Measurements from ENCODE around the gene BPIFA3.
A peak's percentile ranks its signal among the peaks of the same experiment; 100 is the strongest.

BPIFA3 gene

GRCh38 chr20:33209789-33210188, 7.4 kb upstream of the BPIFA3 start:
- Histone ChIP-seq H2AFZ (ENCODE audit: low read depth, low read length) (no peak overlapping the region), H4K91ac (ENCODE audit: low read length) (no peak overlapping the region), H3K36me3 (ENCODE audit: control insufficient read depth in 1 of 2, insufficient read depth in 2 of 2, low read depth in 1 of 2, low read length in 2 of 2) (no peaks in the 10 kb centered on the region), H4K8ac (ENCODE audit: low read length) (no peak overlapping the region), H3K4me2 (ENCODE audit: low read length, poor library complexity, severe bottlenecking) (no peak overlapping the region), H3K9me3 (ENCODE audit: control insufficient read depth, low read length) (no peaks in the 10 kb centered on the region), H2BK5ac (ENCODE audit: low read depth, low read length, poor library complexity, severe bottlenecking) (no peak overlapping the region), H3K4ac (ENCODE audit: low read depth in 1 of 2, low read length in 2 of 2) (no peak overlapping the region), H3K4me3 (ENCODE audit: insufficient read depth in 1 of 2, low read depth in 1 of 2, low read length in 2 of 2) (no peak overlapping the region), H2BK12ac (ENCODE audit: low read length in 2 of 2) (no peak overlapping the region), H3K14ac (ENCODE audit: low read length in 2 of 2) (no peak overlapping the region), H2AK5ac (ENCODE audit: low read length, severe bottlenecking) (no peak overlapping the region), H2BK120ac (ENCODE audit: low read depth, low read length) (no peak overlapping the region), H3K79me1 (replicated peaks; ENCODE audit: low read length, poor library complexity, severe bottlenecking) (no peaks in the 10 kb centered on the region), H3K9ac (ENCODE audit: low read length) (no peak overlapping the region), H3K18ac (ENCODE audit: low read depth in 1 of 2, low read length in 2 of 2) (no peak overlapping the region), H2BK15ac (ENCODE audit: low read depth, poor library complexity, severe bottlenecking) (no peak overlapping the region), H3K27ac (ENCODE audit: low read length, poor library complexity, severe bottlenecking) (no peak overlapping the region), H3K4me1 (ENCODE audit: control insufficient read depth, insufficient read depth, low read depth, low read length) (peaks cover 3% of the 10 kb centered on the region), H3K27me3 (ENCODE audit: control insufficient read depth in 1 of 2, insufficient read depth in 1 of 2, low read length in 2 of 2) (peaks cover 22 to 65% of the 10 kb centered on the region in 2 experiments), H3K23ac (ENCODE audit: low read length in 2 of 2) (no peak overlapping the region)
- WGBS: 10% methylated on average over 13 of the region's 13 CpGs
- DNase-seq: peak; percentile 61

GRCh38 chr20:33210371-33210770, 6.8 kb upstream of the BPIFA3 start:
- no peak overlapping the region for H3K4me3 ChIP-seq (ENCODE audit: insufficient read depth in 1 of 2, low read depth in 1 of 2, low read length in 2 of 2)

GRCh38 chr20:33211817-33212424, 5.2 kb upstream of the BPIFA3 start:
- 13% methylated on average over 5 of the region's 5 CpGs for WGBS
- no peak overlapping the region for H3K4me3 ChIP-seq (ENCODE audit: insufficient read depth in 1 of 2, low read depth in 1 of 2, low read length in 2 of 2)
- peaks cover 22 to 70% of the 10 kb centered on the region in 2 experiments for H3K27me3 ChIP-seq (ENCODE audit: control insufficient read depth in 1 of 2, insufficient read depth in 1 of 2, low read length in 2 of 2)
- H3K4me1 ChIP-seq (ENCODE audit: control insufficient read depth, insufficient read depth, low read depth, low read length): peaks cover 3% of the 10 kb centered on the region
- no peaks in the 10 kb centered on the region for H3K79me1 ChIP-seq (replicated peaks; ENCODE audit: low read length, poor library complexity, severe bottlenecking)
- no peak overlapping the region for H2BK15ac ChIP-seq (ENCODE audit: low read depth, poor library complexity, severe bottlenecking)
- peak; percentile 23 for DNase-seq
- no peak overlapping the region for H2AFZ ChIP-seq (ENCODE audit: low read depth, low read length)
- H3K27ac ChIP-seq (ENCODE audit: low read length, poor library complexity, severe bottlenecking): no peak overlapping the region
- H2BK120ac ChIP-seq (ENCODE audit: low read depth, low read length): no peak overlapping the region
- no peak overlapping the region for H4K8ac ChIP-seq (ENCODE audit: low read length)
- no peak overlapping the region for H2BK5ac ChIP-seq (ENCODE audit: low read depth, low read length, poor library complexity, severe bottlenecking)
- no peak overlapping the region for H3K18ac ChIP-seq (ENCODE audit: low read depth in 1 of 2, low read length in 2 of 2)
- H3K4me2 ChIP-seq (ENCODE audit: low read length, poor library complexity, severe bottlenecking): no peak overlapping the region
- no peak overlapping the region for H3K23ac ChIP-seq (ENCODE audit: low read length in 2 of 2)
- H3K4ac ChIP-seq (ENCODE audit: low read depth in 1 of 2, low read length in 2 of 2): no peak overlapping the region
- no peak overlapping the region for H2BK12ac ChIP-seq (ENCODE audit: low read length in 2 of 2)
- H3K36me3 ChIP-seq (ENCODE audit: control insufficient read depth in 1 of 2, insufficient read depth in 2 of 2, low read depth in 1 of 2, low read length in 2 of 2): no peaks in the 10 kb centered on the region
- no peak overlapping the region for H3K9ac ChIP-seq (ENCODE audit: low read length)
- no peak overlapping the region for H2AK5ac ChIP-seq (ENCODE audit: low read length, severe bottlenecking)
- H3K14ac ChIP-seq (ENCODE audit: low read length in 2 of 2): no peak overlapping the region
- H4K91ac ChIP-seq (ENCODE audit: low read length): no peak overlapping the region
- H3K9me3 ChIP-seq (ENCODE audit: control insufficient read depth, low read length): no peaks in the 10 kb centered on the region

More at GRCh38 chr20:33210371-33210770, 6.8 kb upstream of the BPIFA3 start:
- Histone ChIP-seq H3K79me1 (replicated peaks; ENCODE audit: low read length, poor library complexity, severe bottlenecking) (no peaks in the 10 kb centered on the region), H2BK12ac (ENCODE audit: low read length in 2 of 2) (no peak overlapping the region), H2BK120ac (ENCODE audit: low read depth, low read length) (no peak overlapping the region), H3K23ac (ENCODE audit: low read length in 2 of 2) (no peak overlapping the region), H3K4me1 (ENCODE audit: control insufficient read depth, insufficient read depth, low read depth, low read length) (peaks cover 3% of the 10 kb centered on the region), H3K27ac (ENCODE audit: low read length, poor library complexity, severe bottlenecking) (no peak overlapping the region), H3K18ac (ENCODE audit: low read depth in 1 of 2, low read length in 2 of 2) (no peak overlapping the region), H2AK5ac (ENCODE audit: low read length, severe bottlenecking) (no peak overlapping the region), H3K4me2 (ENCODE audit: low read length, poor library complexity, severe bottlenecking) (no peak overlapping the region), H3K14ac (ENCODE audit: low read length in 2 of 2) (no peak overlapping the region), H2BK15ac (ENCODE audit: low read depth, poor library complexity, severe bottlenecking) (no peak overlapping the region), H3K36me3 (ENCODE audit: control insufficient read depth in 1 of 2, insufficient read depth in 2 of 2, low read depth in 1 of 2, low read length in 2 of 2) (no peaks in the 10 kb centered on the region), H3K9me3 (ENCODE audit: control insufficient read depth, low read length) (no peaks in the 10 kb centered on the region), H4K91ac (ENCODE audit: low read length) (no peak overlapping the region), H3K4ac (ENCODE audit: low read depth in 1 of 2, low read length in 2 of 2) (no peak overlapping the region), H3K27me3 (ENCODE audit: control insufficient read depth in 1 of 2, insufficient read depth in 1 of 2, low read length in 2 of 2) (peaks cover 22 to 65% of the 10 kb centered on the region in 2 experiments), H2AFZ (ENCODE audit: low read depth, low read length) (no peak overlapping the region), H4K8ac (ENCODE audit: low read length) (no peak overlapping the region), H3K9ac (ENCODE audit: low read length) (no peak overlapping the region), H2BK5ac (ENCODE audit: low read depth, low read length, poor library complexity, severe bottlenecking) (no peak overlapping the region)
- WGBS: 27% methylated on average over 1 of the region's 1 CpG
- no peak for DNase-seq

GRCh38 chr20:33224399-33224798, 7.2 kb downstream of the BPIFA3 start:
- H2BK15ac ChIP-seq (ENCODE audit: low read depth, poor library complexity, severe bottlenecking): no peak overlapping the region
- H3K18ac ChIP-seq (ENCODE audit: low read depth in 1 of 2, low read length in 2 of 2): no peak overlapping the region
- no peak overlapping the region for H3K23ac ChIP-seq (ENCODE audit: low read length in 2 of 2)
- no peak overlapping the region for H2AK5ac ChIP-seq (ENCODE audit: low read length, severe bottlenecking)
- H2BK5ac ChIP-seq (ENCODE audit: low read depth, low read length, poor library complexity, severe bottlenecking): no peak overlapping the region
- H2BK120ac ChIP-seq (ENCODE audit: low read depth, low read length): no peak overlapping the region
- no peak overlapping the region for H3K4ac ChIP-seq (ENCODE audit: low read depth in 1 of 2, low read length in 2 of 2)
- H3K4me1 ChIP-seq (ENCODE audit: control insufficient read depth, insufficient read depth, low read depth, low read length): no peaks in the 10 kb centered on the region
- no peaks in the 10 kb centered on the region for H3K79me1 ChIP-seq (replicated peaks; ENCODE audit: low read length, poor library complexity, severe bottlenecking)
- 78% methylated on average over 3 of the region's 4 CpGs for WGBS
- no peak overlapping the region for H3K9ac ChIP-seq (ENCODE audit: low read length)
- H3K27me3 ChIP-seq (ENCODE audit: control insufficient read depth in 1 of 2, insufficient read depth in 1 of 2, low read length in 2 of 2): peaks cover 13 to 56% of the 10 kb centered on the region in 2 experiments
- H3K14ac ChIP-seq (ENCODE audit: low read length in 2 of 2): no peak overlapping the region
- H4K91ac ChIP-seq (ENCODE audit: low read length): no peak overlapping the region
- H3K36me3 ChIP-seq (ENCODE audit: control insufficient read depth in 1 of 2, insufficient read depth in 2 of 2, low read depth in 1 of 2, low read length in 2 of 2): no peaks in the 10 kb centered on the region
- DNase-seq: no peak
- H3K4me2 ChIP-seq (ENCODE audit: low read length, poor library complexity, severe bottlenecking): no peak overlapping the region
- H2BK12ac ChIP-seq (ENCODE audit: low read length in 2 of 2): no peak overlapping the region
- H3K27ac ChIP-seq (ENCODE audit: low read length, poor library complexity, severe bottlenecking): no peak overlapping the region
- no peak overlapping the region for H3K4me3 ChIP-seq (ENCODE audit: insufficient read depth in 1 of 2, low read depth in 1 of 2, low read length in 2 of 2)
- no peak overlapping the region for H2AFZ ChIP-seq (ENCODE audit: low read depth, low read length)
- no peak overlapping the region for H4K8ac ChIP-seq (ENCODE audit: low read length)
- H3K9me3 ChIP-seq (ENCODE audit: control insufficient read depth, low read length): no peaks in the 10 kb centered on the region

All from mesenchymal stem cell (in vitro differentiated cells and primary cell).